ENCODE data around the gene SUN3.

DNA sequence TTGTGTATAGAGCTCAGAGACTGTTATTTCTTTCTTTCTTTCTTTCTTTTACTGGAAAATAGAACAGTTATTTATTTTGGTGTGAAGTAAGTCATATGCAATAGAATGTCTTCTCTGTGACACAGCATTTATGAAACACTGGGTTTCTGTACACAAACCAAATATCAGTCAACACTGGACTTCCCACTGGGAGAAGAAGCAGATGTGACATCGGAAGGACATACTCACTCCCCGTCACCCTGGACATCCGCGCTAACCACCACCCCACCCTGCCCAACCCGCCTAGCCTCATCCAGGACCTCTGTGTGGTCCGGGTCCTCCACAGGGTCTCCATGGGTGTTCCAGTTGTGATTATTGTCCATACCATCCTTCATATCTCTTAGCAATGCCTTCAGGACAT is 22.0 kb downstream of the SUN3 start:
- TF ChIP-seq CTCF (IDR thresholded peaks at IDR 0.05) (no peak), EP300 (IDR thresholded peaks at IDR 0.05) (no peak), POLR2AphosphoS5 (IDR thresholded peaks at IDR 0.05) (no peak), POLR2A (IDR thresholded peaks at IDR 0.05) (no peak)
